HEK293 (cell line): Measurements from ENCODE around the gene PHLDB3.

Experiments used
- CTCF ChIA-PET: fragments of 350-600 bp; formaldehyde crosslinking; extraction: SDS; loops from one replicate; lab custom pipeline; 2021; ENCODE audit warnings: antibody characterized with exemption; lab: Yijun Ruan, JAX
- POLR2A ChIA-PET: fragments of 300-600 bp; formaldehyde crosslinking; extraction: SDS; loops from one replicate; lab custom pipeline; 2020; ENCODE audit warnings: antibody characterized with exemption, inconsistent platforms; lab: Yijun Ruan, JAX
- H3K27ac ChIP-seq: fragments of 200-500 bp; sonication (Bioruptor generic); 2 replicates; pipeline ENCODE4 v1.5.1; 2014; ENCODE audit warnings: low read depth, low read length, control low read depth, inconsistent platforms; ENCODE audit errors: extremely low read depth
- H3K36me3 ChIP-seq, 2 experiments: fragments of 200-500 bp in 1 of 2; sonication (Bioruptor generic) in 1 of 2; 1 replicate in 1 of 2; 2 replicates in 1 of 2; pipeline ENCODE4 v1.5.1; 2014 to 2017; ENCODE audit warnings: inconsistent platforms in 2 of 2, low read length in 2 of 2; ENCODE audit not compliant: control insufficient read depth in 2 of 2, insufficient read depth in 1 of 2
- H3K4me1 ChIP-seq: fragments of 200-500 bp; sonication (Bioruptor generic); 2 replicates; pipeline ENCODE4 v1.5.1; 2014; ENCODE audit warnings: mild to moderate bottlenecking, low read length, inconsistent platforms; ENCODE audit not compliant: control insufficient read depth, insufficient read depth
- H3K4me3 ChIP-seq: 2 replicates; pipeline ENCODE4 v1.5.1; 2011; ENCODE audit warnings: low read depth, mild to moderate bottlenecking, control low read depth, low read length, moderate library complexity
- H3K9me3 ChIP-seq: fragments of 200-500 bp; sonication (Bioruptor generic); 2 replicates; pipeline ENCODE4 v1.5.1; 2014; ENCODE audit warnings: low read depth, low read length, inconsistent platforms; ENCODE audit not compliant: control insufficient read depth, insufficient read depth
- IKZF3 ChIP-seq: fragments of 450-650 bp; IDR thresholded peaks from 2 replicates; pipeline ENCODE4 v1.5.0; 2018; ENCODE audit warnings: missing biosample characterization, mild to moderate bottlenecking, missing genetic modification characterization, moderate library complexity
- KLF1 ChIP-seq: fragments of 450-650 bp; formaldehyde crosslinking; IDR thresholded peaks from 2 replicates; pipeline ENCODE4 v1.5.1; 2016; ENCODE audit warnings: missing biosample characterization, missing genetic modification characterization
- KLF8 ChIP-seq: fragments of 450-650 bp; formaldehyde crosslinking; IDR thresholded peaks from 2 replicates; pipeline ENCODE4 v1.5.1; 2016; ENCODE audit warnings: missing biosample characterization, missing genetic modification characterization
- KLF9 ChIP-seq: fragments of 450-650 bp; formaldehyde crosslinking; IDR thresholded peaks from 2 replicates; pipeline ENCODE4 v1.5.1; 2016; ENCODE audit warnings: missing biosample characterization, missing genetic modification characterization, low read depth
- YY2 ChIP-seq: fragments of 450-650 bp; formaldehyde crosslinking; IDR thresholded peaks from 2 replicates; pipeline ENCODE4 v1.5.1; 2016; ENCODE audit warnings: missing biosample characterization, missing genetic modification characterization
- ZEB2 ChIP-seq: fragments of 450-650 bp; formaldehyde crosslinking; IDR thresholded peaks from 2 replicates; pipeline ENCODE4 v1.5.1; 2016; ENCODE audit warnings: missing biosample characterization, missing genetic modification characterization
- ZFP69B ChIP-seq: fragments of 450-650 bp; formaldehyde crosslinking; IDR thresholded peaks from 2 replicates; pipeline ENCODE4 v1.5.1; 2016; ENCODE audit warnings: missing biosample characterization, missing genetic modification characterization
- ZNF133 ChIP-seq: fragments of 450-650 bp; formaldehyde crosslinking; IDR thresholded peaks from 2 replicates; pipeline ENCODE4 v1.5.1; 2016; ENCODE audit warnings: missing biosample characterization, missing genetic modification characterization
- ZNF146 ChIP-seq: fragments of 450-650 bp; formaldehyde crosslinking; IDR thresholded peaks from 2 replicates; pipeline ENCODE4 v1.5.1; 2016; ENCODE audit warnings: missing biosample characterization, missing genetic modification characterization
- ZNF155 ChIP-seq: fragments of 450-650 bp; formaldehyde crosslinking; IDR thresholded peaks from 2 replicates; pipeline ENCODE4 v1.5.1; 2016; ENCODE audit warnings: missing biosample characterization, missing genetic modification characterization
- ZNF175 ChIP-seq: fragments of 450-650 bp; formaldehyde crosslinking; IDR thresholded peaks from 2 replicates; pipeline ENCODE4 v1.5.1; 2016; ENCODE audit warnings: missing biosample characterization, missing genetic modification characterization
- ZNF341 ChIP-seq: fragments of 450-650 bp; formaldehyde crosslinking; IDR thresholded peaks from 2 replicates; pipeline ENCODE4; 2016; ENCODE audit warnings: low read depth, missing biosample characterization, missing genetic modification characterization
- ZNF449 ChIP-seq: fragments of 450-650 bp; formaldehyde crosslinking; IDR thresholded peaks from 2 replicates; pipeline ENCODE4 v1.5.1; 2017; ENCODE audit warnings: missing biosample characterization, mild to moderate bottlenecking, missing genetic modification characterization, moderate library complexity
- ZNF555 ChIP-seq: fragments of 450-650 bp; formaldehyde crosslinking; conservative IDR thresholded peaks from 2 replicates; pipeline ENCODE4 v1.5.1; 2017; ENCODE audit warnings: missing biosample characterization, mild to moderate bottlenecking, missing genetic modification characterization, inconsistent platforms
- ZNF658 ChIP-seq: fragments of 450-650 bp; formaldehyde crosslinking; IDR thresholded peaks from 2 replicates; pipeline ENCODE4; 2016; ENCODE audit warnings: missing biosample characterization, missing genetic modification characterization
- ZNF664 ChIP-seq: fragments of 450-650 bp; formaldehyde crosslinking; IDR thresholded peaks from 2 replicates; pipeline ENCODE4 v1.5.1; 2016; ENCODE audit warnings: missing biosample characterization, missing genetic modification characterization
- ZNF677 ChIP-seq: fragments of 450-650 bp; IDR thresholded peaks from 2 replicates; pipeline ENCODE4 v1.5.0; 2018; ENCODE audit warnings: missing biosample characterization, mild to moderate bottlenecking, missing genetic modification characterization, moderate library complexity
- ZXDB ChIP-seq: fragments of 450-650 bp; formaldehyde crosslinking; IDR thresholded peaks from 2 replicates; pipeline ENCODE4 v1.5.1; 2016; ENCODE audit warnings: missing biosample characterization, missing genetic modification characterization
- TF ChIP-seq, protein P1 (sequence below): fragments of 450-650 bp; formaldehyde crosslinking; IDR thresholded peaks from 2 replicates; pipeline ENCODE4 v1.5.1; 2016; ENCODE audit warnings: missing biosample characterization, missing genetic modification characterization, borderline replicate concordance
- TF ChIP-seq, protein P2 (sequence below): fragments of 450-650 bp; formaldehyde crosslinking; IDR thresholded peaks from 2 replicates; pipeline ENCODE4 v1.5.1; 2016; ENCODE audit warnings: missing biosample characterization, missing genetic modification characterization
- TF ChIP-seq, protein P3 (sequence below): fragments of 450-650 bp; formaldehyde crosslinking; IDR thresholded peaks from 2 replicates; pipeline ENCODE4 v1.5.1; 2016; ENCODE audit warnings: missing biosample characterization, missing genetic modification characterization

PHLDB3 gene

DNA sequence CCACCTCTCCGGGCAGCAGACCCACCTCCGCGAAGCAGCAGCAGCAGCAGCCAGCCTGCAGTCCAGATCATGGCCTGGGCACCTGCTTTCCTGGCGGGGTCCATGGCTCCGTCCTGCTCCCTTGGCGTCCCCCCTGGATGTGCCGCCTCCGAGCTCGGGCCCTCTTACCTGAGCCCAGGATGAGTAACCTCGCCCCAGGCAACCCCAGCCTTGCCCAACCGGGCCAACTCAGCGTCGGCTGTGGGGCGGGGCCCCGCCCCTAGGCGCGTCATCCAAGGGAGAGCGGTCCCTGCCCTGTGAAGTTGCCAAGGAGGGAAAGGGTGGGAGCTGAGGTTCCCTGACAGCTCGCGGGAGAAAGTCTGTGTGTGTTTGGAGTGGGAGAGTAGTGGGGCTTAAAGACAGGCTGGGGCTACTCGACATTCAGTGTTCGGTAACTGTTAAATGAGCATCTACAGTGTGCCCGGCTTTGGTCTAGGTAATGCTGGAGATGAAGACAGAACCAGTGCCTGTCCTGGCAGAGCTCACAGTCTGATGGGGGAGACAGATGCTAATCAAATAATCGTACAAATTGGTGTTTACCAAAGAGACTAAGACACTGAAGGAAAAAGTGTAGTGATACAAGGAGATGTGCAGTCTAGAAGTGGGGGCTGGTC lies 39.0 kb downstream of the PHLDB3 start, which contains the start of gene LYPD3:
TSS of gene LYPD3 (minus strand) at position 141 of the 653 bp plus-strand sequence. CDS start at position 104, 37 bp downstream.
- CTCF ChIA-PET = interaction anchor here (0.6 to 12.2 kb wide), 6 partner anchors 11 to 89 kb away, joined by 3 to 180 read pairs (median 5); no protein-coding TSS in a partner anchor
- no peak within 1 kb of the TSS for H3K27ac ChIP-seq
- TF ChIP-seq ZEB2 (tag by site-specific recombination) (no peak), ZNF175 (no peak), ZNF658 (tag by site-specific recombination) (0 out of 2 replicates have a peak, but pooled peaks have one; percentile 3), ZNF664 (tag by site-specific recombination) (peak; percentile 99), KLF1 (tag by site-specific recombination) (peak; percentile 81), KLF8 (0 out of 2 replicates have a peak, but pooled peaks have one; percentile 56)
- TF ChIP-seq, all 188 proteins: peak for 4
- Histone ChIP-seq H3K4me1 (peaks cover 13% of the 10 kb centered on the region; the same call in 1 of the 2 replicates), H3K4me3 (no peak within 1 kb of the TSS), H3K9me3 (no peaks in the 10 kb centered on the region), H3K36me3 (no peaks in the 10 kb centered on the region)
- POLR2A ChIA-PET = interaction anchor here (1.0 kb wide), 1 partner anchor 9 kb away, joined by 6 read pairs; no protein-coding TSS in a partner anchor

- no peaks in the 10 kb centered on the region for H3K9me3 ChIP-seq
- no peaks in the 10 kb centered on the region for H3K36me3 ChIP-seq
- ChIA-PET CTCF (interaction anchor here (0.6 to 12.2 kb wide), 9 partner anchors 17 to 302 kb away, joined by 3 to 180 read pairs (median 6); no protein-coding TSS in a partner anchor), POLR2A (interaction anchor here (0.5 to 2.4 kb wide), 17 partner anchors 9 to 471 kb away, joined by 3 to 30 read pairs (median 8); partner anchors contain the start of genes ETHE1, PHLDB3, ZNF45 and ZNF575)
- peak overlapping the region; percentile 64 for H3K4me3 ChIP-seq
- H3K4me1 ChIP-seq = peaks cover 13% of the 10 kb centered on the region; the same call in 1 of the 2 replicates
- peak overlapping the region; percentile 48; the same call in 1 of the 2 replicates for H3K27ac ChIP-seq
- 0 out of 2 replicates have a peak, but pooled peaks have one; percentile 37 for TF ChIP-seq YY2 (tag by site-specific recombination)
- 0 out of 2 replicates have a peak, but pooled peaks have one; percentile 32 for TF ChIP-seq ZNF449 (tag by site-specific recombination)
- TF ChIP-seq, protein P1, sequence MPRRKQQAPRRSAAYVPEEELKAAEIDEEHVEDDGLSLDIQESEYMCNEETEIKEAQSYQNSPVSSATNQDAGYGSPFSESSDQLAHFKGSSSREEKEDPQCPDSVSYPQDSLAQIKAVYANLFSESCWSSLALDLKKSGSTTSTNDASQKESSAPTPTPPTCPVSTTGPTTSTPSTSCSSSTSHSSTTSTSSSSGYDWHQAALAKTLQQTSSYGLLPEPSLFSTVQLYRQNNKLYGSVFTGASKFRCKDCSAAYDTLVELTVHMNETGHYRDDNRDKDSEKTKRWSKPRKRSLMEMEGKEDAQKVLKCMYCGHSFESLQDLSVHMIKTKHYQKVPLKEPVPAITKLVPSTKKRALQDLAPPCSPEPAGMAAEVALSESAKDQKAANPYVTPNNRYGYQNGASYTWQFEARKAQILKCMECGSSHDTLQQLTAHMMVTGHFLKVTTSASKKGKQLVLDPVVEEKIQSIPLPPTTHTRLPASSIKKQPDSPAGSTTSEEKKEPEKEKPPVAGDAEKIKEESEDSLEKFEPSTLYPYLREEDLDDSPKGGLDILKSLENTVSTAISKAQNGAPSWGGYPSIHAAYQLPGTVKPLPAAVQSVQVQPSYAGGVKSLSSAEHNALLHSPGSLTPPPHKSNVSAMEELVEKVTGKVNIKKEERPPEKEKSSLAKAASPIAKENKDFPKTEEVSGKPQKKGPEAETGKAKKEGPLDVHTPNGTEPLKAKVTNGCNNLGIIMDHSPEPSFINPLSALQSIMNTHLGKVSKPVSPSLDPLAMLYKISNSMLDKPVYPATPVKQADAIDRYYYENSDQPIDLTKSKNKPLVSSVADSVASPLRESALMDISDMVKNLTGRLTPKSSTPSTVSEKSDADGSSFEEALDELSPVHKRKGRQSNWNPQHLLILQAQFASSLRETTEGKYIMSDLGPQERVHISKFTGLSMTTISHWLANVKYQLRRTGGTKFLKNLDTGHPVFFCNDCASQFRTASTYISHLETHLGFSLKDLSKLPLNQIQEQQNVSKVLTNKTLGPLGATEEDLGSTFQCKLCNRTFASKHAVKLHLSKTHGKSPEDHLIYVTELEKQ = no peak
- peak; percentile 74 for TF ChIP-seq IKZF3 (tag by site-specific recombination)
- no peak for TF ChIP-seq ZNF146
- peak; percentile 7; the same call in 1 of the 2 replicates for TF ChIP-seq ZNF341 (tag by site-specific recombination)
- TF ChIP-seq ZNF155 (tag by site-specific recombination) = no peak
- TF ChIP-seq KLF9 (tag by site-specific recombination) = 0 out of 2 replicates have a peak, but pooled peaks have one; percentile 1
- no peak for TF ChIP-seq ZNF677 (tag by site-specific recombination)
- no peak for TF ChIP-seq ZNF555 (tag by site-specific recombination)
- TF ChIP-seq, protein P2, sequence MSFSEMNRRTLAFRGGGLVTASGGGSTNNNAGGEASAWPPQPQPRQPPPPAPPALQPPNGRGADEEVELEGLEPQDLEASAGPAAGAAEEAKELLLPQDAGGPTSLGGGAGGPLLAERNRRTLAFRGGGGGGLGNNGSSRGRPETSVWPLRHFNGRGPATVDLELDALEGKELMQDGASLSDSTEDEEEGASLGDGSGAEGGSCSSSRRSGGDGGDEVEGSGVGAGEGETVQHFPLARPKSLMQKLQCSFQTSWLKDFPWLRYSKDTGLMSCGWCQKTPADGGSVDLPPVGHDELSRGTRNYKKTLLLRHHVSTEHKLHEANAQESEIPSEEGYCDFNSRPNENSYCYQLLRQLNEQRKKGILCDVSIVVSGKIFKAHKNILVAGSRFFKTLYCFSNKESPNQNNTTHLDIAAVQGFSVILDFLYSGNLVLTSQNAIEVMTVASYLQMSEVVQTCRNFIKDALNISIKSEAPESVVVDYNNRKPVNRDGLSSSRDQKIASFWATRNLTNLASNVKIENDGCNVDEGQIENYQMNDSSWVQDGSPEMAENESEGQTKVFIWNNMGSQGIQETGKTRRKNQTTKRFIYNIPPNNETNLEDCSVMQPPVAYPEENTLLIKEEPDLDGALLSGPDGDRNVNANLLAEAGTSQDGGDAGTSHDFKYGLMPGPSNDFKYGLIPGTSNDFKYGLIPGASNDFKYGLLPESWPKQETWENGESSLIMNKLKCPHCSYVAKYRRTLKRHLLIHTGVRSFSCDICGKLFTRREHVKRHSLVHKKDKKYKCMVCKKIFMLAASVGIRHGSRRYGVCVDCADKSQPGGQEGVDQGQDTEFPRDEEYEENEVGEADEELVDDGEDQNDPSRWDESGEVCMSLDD (tag by site-specific recombination) = 0 out of 2 replicates have a peak, but pooled peaks have one; percentile 8
- TF ChIP-seq, protein P3, sequence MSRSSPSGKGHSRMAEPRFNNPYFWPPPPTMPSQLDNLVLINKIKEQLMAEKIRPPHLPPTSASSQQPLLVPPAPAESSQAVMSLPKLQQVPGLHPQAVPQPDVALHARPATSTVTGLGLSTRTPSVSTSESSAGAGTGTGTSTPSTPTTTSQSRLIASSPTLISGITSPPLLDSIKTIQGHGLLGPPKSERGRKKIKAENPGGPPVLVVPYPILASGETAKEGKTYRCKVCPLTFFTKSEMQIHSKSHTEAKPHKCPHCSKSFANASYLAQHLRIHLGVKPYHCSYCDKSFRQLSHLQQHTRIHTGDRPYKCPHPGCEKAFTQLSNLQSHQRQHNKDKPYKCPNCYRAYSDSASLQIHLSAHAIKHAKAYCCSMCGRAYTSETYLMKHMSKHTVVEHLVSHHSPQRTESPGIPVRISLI (tag by site-specific recombination) = no peak
- TF ChIP-seq ZFP69B (tag by site-specific recombination) = peak; percentile 78; the same call in 1 of the 2 replicates
- no peak for TF ChIP-seq ZXDB (tag by site-specific recombination)
- TF ChIP-seq ZNF133 (tag by site-specific recombination) = 0 out of 2 replicates have a peak, but pooled peaks have one; percentile 9
These were observed 40.3 kb downstream of the PHLDB3 start for GRCh38 chr19:43464134-43464775.
